Measurements from ENCODE around the gene ZSCAN9. TPM values are rescaled to one million over a fixed set of nuclear protein-coding genes. Genes with fewer than 3 reads are reported as not detected.

Gene ZSCAN9
- 12.2 and 14.3 TPM in 2 replicates for total RNA-seq

GRCh38 chr6:28225056-28225834, at the start of gene ZSCAN9:
ZSCAN9 (plus strand) TSS chr6:28225275; CDS start chr6:28227085, 1,810 bp downstream.

GRCh38 chr6:28252009-28252975, 27.2 kb downstream of the ZSCAN9 start, which contains the start of gene ZKSCAN4:
ZKSCAN4 (minus strand) TSS chr6:28252269; CDS start chr6:28251980, 289 bp downstream.

GRCh38 chr6:28258877-28259777, 34.1 kb downstream of the ZSCAN9 start, which contains the start of gene NKAPL:
NKAPL (plus strand) TSS chr6:28259297; CDS start chr6:28259372, 75 bp downstream.

GRCh38 chr6:28266962-28267694, 42.1 kb downstream of the ZSCAN9 start, which contains the start of gene ZSCAN26:
ZSCAN26 (plus strand) TSS chr6:28267143; CDS start chr6:28271920, 4,777 bp downstream.

GRCh38 chr6:28281288-28282064, 56.4 kb downstream of the ZSCAN9 start, which contains the start of gene PGBD1:
PGBD1 (plus strand) TSS chr6:28281572; CDS start chr6:28283814, 2,242 bp downstream.

Other genes starting within 250 kb of the ZSCAN9 start
- gene ZNF165, start 144.7 kb upstream of the ZSCAN9 start, total RNA-seq, result 0.18 and 0.30 TPM in 2 replicates
- 1.4 and 2.4 TPM in 2 replicates for gene ZSCAN16, start 100.7 kb upstream of the ZSCAN9 start, total RNA-seq
- 20.2 and 22.2 TPM in 2 replicates for gene ZKSCAN8, start 83.4 kb upstream of the ZSCAN9 start, total RNA-seq
- gene ZKSCAN4, start 27.0 kb downstream of the ZSCAN9 start, total RNA-seq, result 3.8 and 6.2 TPM in 2 replicates
- gene NKAPL, start 34.0 kb downstream of the ZSCAN9 start, total RNA-seq, result 0.89 and 1.9 TPM in 2 replicates
- 16.3 and 18.5 TPM in 2 replicates for gene ZSCAN26, start 41.9 kb downstream of the ZSCAN9 start, total RNA-seq
- 5.6 and 6.5 TPM in 2 replicates for gene PGBD1, start 56.3 kb downstream of the ZSCAN9 start, total RNA-seq
- gene ZSCAN31, start 110.9 kb downstream of the ZSCAN9 start, total RNA-seq, result 1.8 and 2.0 TPM in 2 replicates
- gene ZKSCAN3, start 124.7 kb downstream of the ZSCAN9 start, total RNA-seq, result 6.2 and 6.7 TPM in 2 replicates
- 6.7 and 7.7 TPM in 2 replicates for gene ZSCAN12, start 174.5 kb downstream of the ZSCAN9 start, total RNA-seq
- gene ZSCAN23, start 218.2 kb downstream of the ZSCAN9 start, total RNA-seq, result 3.3 and 7.4 TPM in 2 replicates